ENCODE data around the gene PHF11. TPM values are rescaled to one million over a fixed set of nuclear protein-coding genes. Genes with fewer than 3 reads are reported as not detected.

The PHF11 gene
- total RNA-seq, 2 donors from 2014 or later = 29.7 to 30.7 TPM

GRCh38 chr13:49571299-49572240 is 75.8 kb downstream of the PHF11 start:
- no peak for ATAC-seq
- DNase-seq = no peak
- intact Hi-C loops (cut with DNase I, micrococcal nuclease) = no loop called here

Other genes starting within 250 kb of the PHF11 start
- gene CDADC1, start 248.0 kb upstream of the PHF11 start, total RNA-seq = 1 to 10 TPM; 6.5 to 7.1 TPM
- gene CAB39L, start 51.9 kb upstream of the PHF11 start, total RNA-seq = 10 to 100 TPM in 1 of 2 donors, 1 to 10 TPM in 1; 6.8 to 13.5 TPM
- gene SETDB2, start 51.7 kb upstream of the PHF11 start, total RNA-seq = 10 to 100 TPM in 1 of 2 donors, 1 to 10 TPM in 1; 9.3 to 10.6 TPM
- gene RCBTB1, start 89.6 kb downstream of the PHF11 start, total RNA-seq = 1 to 10 TPM; 7.1 to 8.8 TPM
- gene ARL11, start 132.6 kb downstream of the PHF11 start, total RNA-seq = 1 to 10 TPM; 1.7 TPM
- 10 to 100 TPM; 34.8 to 45.8 TPM for gene EBPL, start 195.5 kb downstream of the PHF11 start, total RNA-seq

Measured in left colon (tissue), 2 donors.